Fibroblast of skin of right biceps (primary cell): ENCODE results near the gene ZNF385D.
"Not testable (repeated sequence)": the region's sequence is repeated elsewhere in the genome, so short reads cannot be mapped to it uniquely, and the experiment has no call there.

Experiments
- DNase-seq: peaks from one replicate; pipeline ENCODE4 v3.0.0-alpha.2; 2013

The ZNF385D gene

DNA sequence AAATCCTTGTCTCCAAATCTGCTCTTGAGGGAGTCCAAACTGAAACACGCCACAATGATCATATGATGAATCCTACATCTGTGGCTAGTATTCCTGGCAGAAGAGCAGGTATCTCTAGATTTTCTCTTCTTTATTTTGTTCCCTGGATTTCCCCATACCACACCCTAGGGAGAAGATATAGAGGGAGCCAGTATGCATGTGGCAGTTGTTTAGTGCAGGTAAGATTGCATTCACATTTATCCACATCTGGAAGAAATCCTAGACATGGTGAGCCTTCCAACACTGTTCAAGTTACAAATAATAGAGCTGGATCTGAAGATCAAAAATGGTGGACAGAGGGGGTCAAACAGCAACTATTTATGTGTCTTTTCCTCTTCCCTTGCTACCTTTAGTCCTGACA is 316.7 kb downstream of the ZNF385D start:
- DNase-seq = no peak

- DNase-seq = peak; percentile 40
Measured at GRCh38 chr3:21433751-21434150, 317.3 kb downstream of the ZNF385D start.

GRCh38 chr3:21426920-21427319 is 324.1 kb downstream of the ZNF385D start:
- no peak for DNase-seq

- no peak for DNase-seq
Measured at GRCh38 chr3:21425715-21426114, 325.3 kb downstream of the ZNF385D start.

- no peak for DNase-seq
Measured at GRCh38 chr3:21421096-21421495, 329.9 kb downstream of the ZNF385D start.

DNA sequence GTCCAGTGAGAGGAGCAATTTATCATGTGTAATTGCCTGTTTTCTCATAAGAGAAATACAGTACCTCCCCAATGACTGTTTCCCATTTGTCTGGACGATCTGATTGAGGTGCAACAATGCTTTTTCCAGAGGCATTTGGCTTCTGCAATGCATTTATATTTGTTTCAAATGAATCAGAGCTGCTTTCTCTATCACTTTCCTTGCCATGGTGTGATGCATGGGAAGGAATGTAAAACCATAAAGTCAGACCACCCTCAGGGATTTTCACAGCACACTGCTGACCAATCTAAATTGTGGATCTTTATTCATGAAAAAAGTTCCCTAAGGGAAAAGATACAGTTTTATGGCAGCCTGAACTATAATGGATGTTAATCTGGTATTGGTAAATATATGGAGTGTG is 333.0 kb downstream of the ZNF385D start:
- peak; percentile 78 for DNase-seq

DNA sequence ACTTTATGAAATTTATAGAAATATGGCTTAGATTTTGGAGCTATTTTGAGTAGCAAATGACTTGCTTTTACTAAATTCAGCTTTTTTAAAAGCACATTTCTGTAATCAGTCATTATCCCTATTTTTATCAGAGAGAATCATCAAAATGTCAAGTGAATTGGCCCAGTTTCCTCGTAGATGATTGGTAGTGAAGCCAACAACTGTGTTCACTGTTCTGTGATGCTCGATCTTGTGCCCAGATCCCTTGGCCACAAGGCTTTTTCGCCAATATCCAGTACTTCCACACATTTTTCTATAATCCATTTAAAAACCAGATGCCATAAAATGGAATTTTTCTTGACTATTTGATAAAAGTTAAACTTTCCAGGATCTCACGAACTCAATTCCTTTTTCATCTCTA is 336.5 kb downstream of the ZNF385D start:
- no peak for DNase-seq

DNA sequence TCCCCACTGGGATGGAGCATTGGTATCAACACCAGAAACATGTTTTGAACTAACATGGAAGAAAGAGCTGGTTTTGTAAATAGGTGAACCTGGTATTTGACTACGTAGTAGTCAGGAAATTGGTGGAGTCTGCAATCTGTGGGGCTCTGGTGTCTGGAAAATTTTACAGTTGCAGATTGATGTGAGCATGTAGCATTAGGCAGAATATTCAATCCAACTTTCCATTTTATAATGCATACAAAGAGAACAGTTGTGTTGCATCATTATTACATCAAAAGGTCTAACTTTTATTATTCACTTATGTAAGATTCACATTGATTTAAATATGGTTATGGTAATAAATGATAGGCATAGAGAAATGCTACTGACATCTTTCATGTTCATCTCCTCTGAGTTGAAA is 340.0 kb downstream of the ZNF385D start:
- DNase-seq = no peak

DNA sequence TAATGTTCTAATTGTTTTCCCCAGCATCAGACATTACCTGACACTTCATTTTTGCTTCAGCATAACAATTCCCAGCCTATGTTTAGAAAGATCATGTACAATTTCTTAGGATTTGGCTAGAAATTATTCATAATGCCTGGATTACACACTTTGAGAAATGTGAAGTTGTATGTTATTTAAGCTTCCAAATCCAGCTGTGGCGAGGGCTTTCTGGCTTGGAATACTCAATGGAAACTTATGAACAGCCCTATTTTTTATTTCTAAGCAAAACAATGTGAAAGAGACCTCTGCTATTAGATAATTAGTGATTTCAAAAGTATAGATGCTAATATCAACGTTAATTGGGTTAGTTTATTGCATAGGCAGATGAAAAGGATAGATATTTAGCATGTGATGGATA is 341.6 kb downstream of the ZNF385D start:
- no peak for DNase-seq

- no peak for DNase-seq
Measured at GRCh38 chr3:21407743-21408142, 343.3 kb downstream of the ZNF385D start.

GRCh38 chr3:21405671-21406667 is 345.0 kb downstream of the ZNF385D start:
- no peak for DNase-seq

DNA sequence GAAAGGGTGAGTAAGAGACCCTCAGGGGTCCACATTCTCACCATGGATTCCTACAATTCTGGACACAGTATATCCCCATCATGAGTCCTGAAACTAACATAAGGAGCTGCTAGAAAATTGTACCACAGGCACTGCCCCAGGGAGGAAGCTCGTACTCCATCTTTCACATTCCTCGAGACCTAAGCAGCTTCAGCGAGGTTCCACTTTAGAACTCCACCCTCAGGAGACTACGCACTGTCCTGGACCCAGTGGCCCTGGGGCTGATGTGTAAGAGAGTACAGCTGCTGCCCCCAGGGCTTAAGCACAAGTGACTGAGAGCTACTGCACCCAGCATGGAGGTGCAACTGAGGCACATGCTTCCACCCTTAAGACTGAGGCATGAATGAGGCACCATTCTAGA is 352.5 kb downstream of the ZNF385D start:
- DNase-seq = no peak

GRCh38 chr3:21393683-21394311 is 357.2 kb downstream of the ZNF385D start:
- no peak for DNase-seq

DNA sequence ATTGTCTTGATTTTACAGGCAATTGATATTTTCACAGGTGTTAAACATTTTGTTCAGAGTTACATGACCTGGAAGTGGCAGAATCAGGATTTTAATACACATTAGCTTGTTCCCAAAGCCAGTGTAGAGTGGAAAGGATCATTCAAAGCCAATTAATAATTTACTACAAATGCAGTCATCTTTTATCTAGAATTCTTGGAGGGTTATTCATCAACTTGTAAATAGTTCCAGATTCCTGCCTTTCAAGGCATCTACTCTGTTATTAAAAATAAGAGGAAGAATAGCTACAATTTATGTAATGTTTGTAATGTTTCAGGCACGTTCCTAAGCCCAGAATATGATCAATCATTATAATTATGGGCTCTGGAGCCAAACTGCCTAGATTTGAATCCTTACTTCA is 358.5 kb downstream of the ZNF385D start:
- DNase-seq = peak; percentile 63

DNA sequence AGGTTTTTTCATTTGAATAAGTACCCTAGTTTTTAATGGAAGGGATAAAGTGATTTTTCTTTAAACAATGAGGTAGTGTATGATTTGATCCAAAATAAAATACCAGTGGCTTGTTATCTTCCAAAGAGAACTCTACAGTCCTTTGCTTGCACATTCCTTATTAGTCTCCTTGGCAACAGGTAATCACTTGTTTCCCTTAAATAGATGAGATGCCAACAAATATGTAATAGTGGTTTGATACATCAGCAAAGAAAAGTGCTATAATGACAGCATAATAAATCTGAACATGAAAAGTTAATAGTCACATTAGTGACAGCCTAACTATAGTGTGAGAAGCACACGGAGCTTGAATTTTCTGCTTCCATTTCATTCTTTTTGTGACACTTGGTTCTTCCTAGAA is 360.2 kb downstream of the ZNF385D start:
- peak; percentile 66 for DNase-seq

DNA sequence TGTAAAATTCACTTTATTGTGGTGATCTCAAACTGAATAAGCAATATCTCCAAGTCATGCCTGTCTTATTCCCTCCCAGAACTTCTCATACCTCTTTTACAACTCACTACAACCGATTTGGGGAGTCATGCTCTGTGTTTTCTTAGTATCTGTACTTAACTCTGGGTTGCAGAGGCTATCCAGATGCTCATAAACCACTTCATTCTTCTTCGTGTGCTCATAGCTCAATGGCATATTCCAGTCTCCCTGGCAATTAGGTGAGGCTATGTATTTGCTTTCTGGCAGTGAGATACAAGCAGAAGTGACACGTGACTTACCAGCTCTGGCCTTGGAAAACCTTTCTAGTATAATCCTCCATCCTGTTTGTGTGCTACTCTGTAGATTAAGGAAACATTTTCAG is 360.9 kb downstream of the ZNF385D start:
- DNase-seq = peak; percentile 92

- DNase-seq = not testable (repeated sequence)
Measured at GRCh38 chr3:21387142-21387826, 363.7 kb downstream of the ZNF385D start.

DNA sequence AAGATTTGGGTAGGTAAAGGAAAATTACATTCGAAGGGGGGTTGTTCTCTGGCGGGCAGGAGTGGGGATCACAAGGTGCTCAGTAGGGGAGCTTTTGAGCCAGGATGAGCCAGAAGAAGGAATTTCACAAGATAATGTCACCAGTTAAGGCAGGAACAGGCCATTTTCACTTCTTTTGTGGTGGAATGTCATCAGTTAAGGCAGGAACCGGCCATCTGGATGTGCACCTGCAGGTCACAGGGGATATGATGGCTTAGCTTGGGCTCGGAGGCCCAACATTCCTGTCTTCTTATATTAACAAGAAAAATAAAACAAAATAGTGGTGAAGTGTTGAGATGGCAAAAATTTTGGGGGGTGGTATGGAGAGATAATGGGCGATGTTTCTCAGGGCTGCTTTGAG is 373.0 kb downstream of the ZNF385D start:
- not testable (repeated sequence) for DNase-seq

DNA sequence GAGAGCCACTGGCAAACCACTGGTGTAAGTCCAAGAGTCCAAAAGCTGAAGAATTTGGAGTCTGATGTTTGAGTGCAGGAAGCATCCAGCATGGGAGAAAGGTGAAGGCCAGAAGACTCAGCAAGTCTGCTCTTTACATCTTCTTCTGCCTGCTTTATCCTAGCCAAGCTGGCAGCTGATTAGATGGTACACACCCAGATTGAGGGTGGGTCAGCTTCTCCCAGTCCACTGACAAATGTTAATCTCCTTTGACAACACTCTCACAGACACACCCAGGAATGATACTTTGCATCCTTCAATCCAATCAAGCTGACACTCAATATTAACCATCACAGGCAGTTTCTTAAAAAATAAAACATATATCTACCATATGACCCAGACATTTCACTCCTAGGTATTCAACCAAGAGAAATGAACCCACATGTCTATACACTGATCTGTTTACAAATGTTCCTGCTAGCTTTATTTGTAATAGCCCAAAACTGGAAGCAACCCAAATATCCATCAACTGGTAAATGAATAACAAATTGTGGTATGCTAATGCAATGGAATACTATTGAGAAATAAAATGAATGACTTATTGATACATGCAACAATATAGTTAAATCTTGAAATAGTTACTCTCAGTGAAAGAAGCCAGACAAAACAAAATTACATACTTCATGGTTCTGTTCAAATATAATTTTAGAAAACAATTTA is 373.8 kb downstream of the ZNF385D start:
- DNase-seq = peak; percentile 26

- no peak for DNase-seq
Measured at GRCh38 chr3:21372316-21372715, 378.7 kb downstream of the ZNF385D start.
